ENCODE results near the gene PRRC2B. TPM values are rescaled to one million over a fixed set of nuclear protein-coding genes. Genes with fewer than 3 reads are reported as not detected.
A peak's percentile ranks its signal among the peaks of the same experiment; 100 is the strongest.

PRRC2B gene
- total RNA-seq, 4 donors from 2014 or later, result 102 to 198 (median 108) TPM

DNA sequence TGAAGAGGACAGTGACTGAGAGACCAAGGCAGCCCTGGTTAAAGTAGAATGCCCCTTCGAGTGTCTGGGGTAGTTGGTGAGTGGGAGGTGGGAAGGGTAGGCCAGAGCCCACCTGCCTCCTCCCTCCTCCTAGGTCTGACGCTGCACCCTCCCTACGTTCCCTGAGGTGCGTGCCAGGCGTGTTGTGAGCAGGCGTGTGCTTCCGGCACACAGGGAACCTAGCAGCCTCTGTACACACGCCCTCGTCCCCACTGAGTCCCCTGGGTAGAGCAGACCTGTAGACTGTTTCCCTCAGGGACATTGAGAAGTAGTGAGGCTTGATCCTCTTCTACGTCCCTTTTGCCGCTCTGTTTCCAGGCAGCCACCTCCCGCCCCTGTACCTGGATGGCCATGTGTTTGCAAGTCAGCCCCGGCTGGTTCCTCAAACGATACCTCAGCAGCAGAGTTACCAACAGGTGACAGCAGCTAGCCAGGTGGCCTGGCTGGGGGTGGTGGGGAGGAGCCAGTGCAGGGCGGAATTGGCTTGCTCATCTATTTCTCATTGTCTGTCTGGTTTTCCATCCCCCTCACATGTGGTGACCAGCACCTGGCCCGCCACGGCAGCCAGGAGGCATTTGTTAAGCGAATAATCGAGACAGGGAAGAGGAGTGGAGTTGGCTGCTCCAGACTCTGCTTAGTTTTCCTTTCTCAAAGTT is 92.0 kb downstream of the PRRC2B start:
- H3K4me3 ChIP-seq, result no peak overlapping the region
- H3K27ac ChIP-seq, result peak overlapping the region; percentile 6 to 89 (median 84)
- H3K27me3 ChIP-seq, result no peaks in the 10 kb centered on the region
- peaks cover 0 to 97% of the 10 kb centered on the region in 2 donors for H3K36me3 ChIP-seq
- no peak for TF ChIP-seq EP300 (IDR thresholded peaks at IDR 0.05)
- TF ChIP-seq POLR2A (IDR thresholded peaks at IDR 0.05), result no peak
- TF ChIP-seq, protein P1, sequence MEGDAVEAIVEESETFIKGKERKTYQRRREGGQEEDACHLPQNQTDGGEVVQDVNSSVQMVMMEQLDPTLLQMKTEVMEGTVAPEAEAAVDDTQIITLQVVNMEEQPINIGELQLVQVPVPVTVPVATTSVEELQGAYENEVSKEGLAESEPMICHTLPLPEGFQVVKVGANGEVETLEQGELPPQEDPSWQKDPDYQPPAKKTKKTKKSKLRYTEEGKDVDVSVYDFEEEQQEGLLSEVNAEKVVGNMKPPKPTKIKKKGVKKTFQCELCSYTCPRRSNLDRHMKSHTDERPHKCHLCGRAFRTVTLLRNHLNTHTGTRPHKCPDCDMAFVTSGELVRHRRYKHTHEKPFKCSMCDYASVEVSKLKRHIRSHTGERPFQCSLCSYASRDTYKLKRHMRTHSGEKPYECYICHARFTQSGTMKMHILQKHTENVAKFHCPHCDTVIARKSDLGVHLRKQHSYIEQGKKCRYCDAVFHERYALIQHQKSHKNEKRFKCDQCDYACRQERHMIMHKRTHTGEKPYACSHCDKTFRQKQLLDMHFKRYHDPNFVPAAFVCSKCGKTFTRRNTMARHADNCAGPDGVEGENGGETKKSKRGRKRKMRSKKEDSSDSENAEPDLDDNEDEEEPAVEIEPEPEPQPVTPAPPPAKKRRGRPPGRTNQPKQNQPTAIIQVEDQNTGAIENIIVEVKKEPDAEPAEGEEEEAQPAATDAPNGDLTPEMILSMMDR (IDR thresholded peaks at IDR 0.05), result no peak
- TF ChIP-seq POLR2AphosphoS5 (IDR thresholded peaks at IDR 0.05), result no peak
- 83 to 88% methylated on average over 3 to 6 of the region's 19 CpGs for WGBS, 2 donors (ENCODE audit: low coverage in 1 of 2)
- H3K9me3 ChIP-seq, result no peaks in the 10 kb centered on the region
- ATAC-seq, result no peak
- H3K4me1 ChIP-seq, result peaks cover 4 to 65% (median 15%) of the 10 kb centered on the region in 3 donors

DNA sequence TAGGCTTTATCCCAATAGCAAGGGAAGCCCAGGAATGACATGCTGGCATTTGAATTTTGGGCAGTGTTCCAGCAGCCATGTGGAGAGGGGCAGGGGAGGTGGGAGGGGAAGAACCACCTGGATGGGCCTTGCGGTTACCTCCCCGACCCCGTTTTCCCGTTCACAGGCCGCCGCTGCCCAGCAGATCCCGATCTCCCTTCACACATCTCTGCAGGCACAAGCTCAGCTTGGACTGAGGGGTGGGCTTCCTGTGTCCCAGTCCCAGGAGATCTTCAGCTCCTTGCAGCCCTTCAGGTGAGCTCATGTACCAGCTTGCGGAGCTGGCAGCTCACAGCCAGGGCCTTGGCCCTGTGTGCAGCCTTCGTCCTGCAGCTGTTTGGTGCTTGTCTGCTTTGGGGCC is 93.1 kb downstream of the PRRC2B start:
- H3K27ac ChIP-seq, result peak overlapping the region in 3 of 4 donors; percentile 20 to 86 (median 82)
- no peaks in the 10 kb centered on the region for H3K9me3 ChIP-seq
- TF ChIP-seq POLR2AphosphoS5 (IDR thresholded peaks at IDR 0.05) (no peak), POLR2A (IDR thresholded peaks at IDR 0.05) (no peak), EP300 (IDR thresholded peaks at IDR 0.05) (no peak)
- TF ChIP-seq, protein P1 (IDR thresholded peaks at IDR 0.05), result no peak
- H3K4me1 ChIP-seq, result peaks cover 4 to 57% (median 15%) of the 10 kb centered on the region in 3 donors
- no peak overlapping the region for H3K4me3 ChIP-seq
- ATAC-seq, result no peak
- H3K27me3 ChIP-seq, result no peaks in the 10 kb centered on the region
- WGBS, 2 donors (ENCODE audit: low coverage in 1 of 2), result 83% methylated on average over 7 of the region's 9 CpGs; no CpG with 5 or more reads in 1 of the 2 donors
- peaks cover 0 to 100% of the 10 kb centered on the region in 2 donors for H3K36me3 ChIP-seq

DNA sequence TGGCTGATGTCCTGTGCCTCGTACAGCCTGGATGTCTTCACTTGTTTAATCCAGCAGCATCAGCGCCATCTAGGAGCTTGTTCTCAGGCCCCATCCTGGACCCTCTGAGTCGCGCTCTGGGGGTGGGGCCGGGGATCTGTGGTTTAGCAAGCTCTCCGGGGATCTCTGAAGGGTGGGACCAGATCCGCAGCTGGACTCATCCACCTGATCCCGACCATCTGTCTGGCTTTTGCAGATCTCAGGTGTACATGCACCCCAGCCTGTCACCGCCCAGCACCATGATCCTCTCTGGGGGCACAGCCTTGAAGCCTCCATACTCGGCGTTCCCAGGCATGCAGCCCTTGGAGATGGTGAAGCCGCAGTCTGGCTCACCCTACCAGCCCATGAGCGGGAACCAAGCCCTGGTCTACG is 93.7 kb downstream of the PRRC2B start:
- Histone ChIP-seq H3K9me3 (no peaks in the 10 kb centered on the region), H3K36me3 (peaks cover 0 to 100% of the 10 kb centered on the region in 2 donors)
- ATAC-seq, result no peak

DNA sequence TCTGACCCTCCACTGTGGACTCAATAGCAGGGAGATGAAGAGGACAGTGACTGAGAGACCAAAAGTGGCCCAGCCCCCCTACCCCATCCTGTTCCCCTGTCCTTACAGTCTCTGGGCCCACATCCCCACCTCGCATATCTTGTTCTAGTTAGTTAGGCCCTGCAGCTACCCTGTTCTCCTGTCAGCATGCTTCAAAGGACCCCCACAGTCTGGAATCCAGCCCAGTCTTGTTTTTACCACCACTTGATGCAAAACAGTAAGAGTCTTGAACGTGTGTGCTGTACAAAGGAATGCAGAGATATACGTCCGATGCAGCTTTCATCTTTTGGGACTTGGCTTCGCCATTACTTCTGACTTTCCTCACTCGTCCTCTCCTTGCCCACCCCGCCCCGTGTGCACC is 96.6 kb downstream of the PRRC2B start:
- Histone ChIP-seq H3K4me3 (no peak overlapping the region), H3K4me1 (peaks cover 0 to 22% (median 0%) of the 10 kb centered on the region in 3 donors), H3K36me3 (peaks cover 0 to 100% of the 10 kb centered on the region in 2 donors), H3K9me3 (no peaks in the 10 kb centered on the region), H3K27me3 (no peaks in the 10 kb centered on the region), H3K27ac (no peak overlapping the region)
- 28 to 69% methylated on average over 3 to 8 of the region's 8 CpGs for WGBS, 2 donors (ENCODE audit: low coverage in 1 of 2)
- no peak for ATAC-seq
- TF ChIP-seq POLR2A (IDR thresholded peaks at IDR 0.05) (no peak), EP300 (IDR thresholded peaks at IDR 0.05) (no peak), POLR2AphosphoS5 (IDR thresholded peaks at IDR 0.05) (no peak)
- TF ChIP-seq, protein P1 (IDR thresholded peaks at IDR 0.05), result no peak

More for the DNA sequence above, 93.7 kb downstream of the PRRC2B start:
- H3K27me3 ChIP-seq, result no peaks in the 10 kb centered on the region
- WGBS, 2 donors (ENCODE audit: low coverage in 1 of 2), result 81 to 93% methylated on average over 2 to 5 of the region's 14 CpGs
- H3K27ac ChIP-seq, result peak overlapping the region in 2 of 4 donors; percentile 82 to 86
- H3K4me3 ChIP-seq, result no peak overlapping the region
- no peak for TF ChIP-seq POLR2A (IDR thresholded peaks at IDR 0.05)
- no peak for TF ChIP-seq POLR2AphosphoS5 (IDR thresholded peaks at IDR 0.05)
- TF ChIP-seq EP300 (IDR thresholded peaks at IDR 0.05), result no peak
- TF ChIP-seq, protein P1 (IDR thresholded peaks at IDR 0.05), result no peak
- H3K4me1 ChIP-seq, result peaks cover 4 to 50% (median 12%) of the 10 kb centered on the region in 3 donors
